ELF-1 (cell line): ENCODE results near the gene RBMS3.
"Not testable (repeated sequence)": the region's sequence is repeated elsewhere in the genome, so short reads cannot be mapped to it uniquely, and the experiment has no call there.

ENCODE experiments used
- DNase-seq: peaks from one replicate; pipeline ENCODE4 v3.0.0-alpha.2; 2016; ENCODE audit warnings: low read depth, low spot score

RBMS3 gene

GRCh38 chr3:29280404-29281093 is at the start of gene RBMS3:
RBMS3 (plus strand) TSS chr3:29281071.
- DNase-seq = peak; percentile 95

GRCh38 chr3:29233126-29233525 is 47.7 kb upstream of the RBMS3 start:
- not testable (repeated sequence) for DNase-seq

- DNase-seq = no peak
These were observed 44.6 kb upstream of the RBMS3 start for GRCh38 chr3:29236146-29236840.

GRCh38 chr3:29239376-29239775 is 41.5 kb upstream of the RBMS3 start:
- DNase-seq = peak; percentile 2

GRCh38 chr3:29240248-29240647 is 40.6 kb upstream of the RBMS3 start:
- no peak for DNase-seq

- no peak for DNase-seq
These were observed 40.0 kb upstream of the RBMS3 start for GRCh38 chr3:29240887-29241286.

- DNase-seq = no peak
These were observed 39.0 kb upstream of the RBMS3 start for GRCh38 chr3:29241855-29242254.

GRCh38 chr3:29242296-29242695 is 38.6 kb upstream of the RBMS3 start:
- no peak for DNase-seq

GRCh38 chr3:29245441-29245840 is 35.4 kb upstream of the RBMS3 start:
- DNase-seq = no peak

GRCh38 chr3:29247088-29247745 is 33.7 kb upstream of the RBMS3 start:
- DNase-seq = no peak

- no peak for DNase-seq
These were observed 31.0 kb upstream of the RBMS3 start for GRCh38 chr3:29249829-29250345.

- no peak for DNase-seq
These were observed 24.8 kb upstream of the RBMS3 start for GRCh38 chr3:29255854-29256696.

- no peak for DNase-seq
These were observed 22.7 kb upstream of the RBMS3 start for GRCh38 chr3:29258161-29258560.

- no peak for DNase-seq
These were observed 19.8 kb upstream of the RBMS3 start for GRCh38 chr3:29261119-29261518.

GRCh38 chr3:29263476-29263875 is 17.4 kb upstream of the RBMS3 start:
- DNase-seq = no peak

- no peak for DNase-seq
These were observed 15.3 kb upstream of the RBMS3 start for GRCh38 chr3:29265509-29266072.

- no peak for DNase-seq
These were observed 13.6 kb upstream of the RBMS3 start for GRCh38 chr3:29267226-29267625.

- DNase-seq = no peak
These were observed 12.2 kb upstream of the RBMS3 start for GRCh38 chr3:29268651-29269050.

GRCh38 chr3:29270752-29271151 is 10.1 kb upstream of the RBMS3 start:
- no peak for DNase-seq

- no peak for DNase-seq
These were observed 9.4 kb upstream of the RBMS3 start for GRCh38 chr3:29271475-29271874.

- no peak for DNase-seq
These were observed 6.2 kb upstream of the RBMS3 start for GRCh38 chr3:29274667-29275066.
